Subcutaneous abdominal adipose tissue (tissue), 5 donors: ENCODE data around the gene RAD9B.
A peak's percentile ranks its signal among the peaks of the same experiment; 100 is the strongest.
"Not testable (repeated sequence)": the region's sequence is repeated elsewhere in the genome, so short reads cannot be mapped to it uniquely, and the experiment has no call there.

Experiments used
- H3K27ac ChIP-seq: one replicate; pipeline ENCODE4 v1.7.0; 2013; ENCODE audit warnings: low read depth, mild to moderate bottlenecking, inconsistent platforms, low read length, moderate library complexity
- H3K27me3 ChIP-seq, 5 donors: one replicate each; pipeline ENCODE4 v1.7.0; 2013; ENCODE audit warnings: low read length in 5 of 5, inconsistent platforms in 1 of 5; ENCODE audit not compliant: control insufficient read depth in 5 of 5, insufficient read depth in 4 of 5
- H3K36me3 ChIP-seq, 5 donors: one replicate each; pipeline ENCODE4 v1.7.0; 2013; ENCODE audit warnings: low read length in 5 of 5; ENCODE audit not compliant: control insufficient read depth in 5 of 5, insufficient read depth in 5 of 5
- H3K4me1 ChIP-seq, 5 donors: one replicate each; pipeline ENCODE4 v1.7.0; 2013; ENCODE audit warnings: low read length in 5 of 5, mild to moderate bottlenecking in 3 of 5, moderate library complexity in 1 of 5; ENCODE audit not compliant: control insufficient read depth in 5 of 5, insufficient read depth in 5 of 5
- H3K4me3 ChIP-seq, 5 donors: one replicate each; pipeline ENCODE4 v1.7.0; 2013; ENCODE audit warnings: low read length in 5 of 5, low read depth in 1 of 5
- H3K9ac ChIP-seq, 5 donors: one replicate each; pipeline ENCODE4 v1.7.0; 2013; ENCODE audit warnings: low read length in 5 of 5, mild to moderate bottlenecking in 4 of 5, moderate library complexity in 3 of 5
- H3K9me3 ChIP-seq, 5 donors: one replicate each; pipeline ENCODE4 v1.7.0; 2013; ENCODE audit warnings: low read length in 5 of 5; ENCODE audit not compliant: control insufficient read depth in 5 of 5
- donor health status: healthy.
- donor health status: healthy.
- donor health status: healthy.
- donor health status: healthy.
- donor health status: healthy.

RAD9B gene

GRCh38 chr12:110520876-110521712, 19.0 kb downstream of the RAD9B start:
- H3K27me3 ChIP-seq, H3K9me3 ChIP-seq, H3K4me3 ChIP-seq, H3K9ac ChIP-seq, H3K4me1 ChIP-seq, H3K36me3 ChIP-seq, H3K27ac ChIP-seq: not testable (repeated sequence)

- Histone ChIP-seq H3K36me3 (peaks cover 2 to 21% (median 7%) of the 10 kb centered on the region in 5 donors), H3K9ac (no peak overlapping the region), H3K4me1 (peaks cover 0 to 7% (median 0%) of the 10 kb centered on the region in 5 donors), H3K4me3 (no peak overlapping the region), H3K27ac (no peak overlapping the region), H3K9me3 (no peaks in the 10 kb centered on the region), H3K27me3 (no peaks in the 10 kb centered on the region)
These were observed 26.2 kb downstream of the RAD9B start for GRCh38 chr12:110528277-110528839.

GRCh38 chr12:110530511-110530910, 28.4 kb downstream of the RAD9B start:
- no peak overlapping the region for H3K27ac ChIP-seq
- H3K4me1 ChIP-seq = peaks cover 0 to 7% (median 0%) of the 10 kb centered on the region in 5 donors
- H3K36me3 ChIP-seq = peaks cover 2 to 29% (median 14%) of the 10 kb centered on the region in 5 donors
- H3K9me3 ChIP-seq = no peaks in the 10 kb centered on the region
- no peaks in the 10 kb centered on the region for H3K27me3 ChIP-seq
- H3K4me3 ChIP-seq = no peak overlapping the region
- H3K9ac ChIP-seq = no peak overlapping the region

DNA sequence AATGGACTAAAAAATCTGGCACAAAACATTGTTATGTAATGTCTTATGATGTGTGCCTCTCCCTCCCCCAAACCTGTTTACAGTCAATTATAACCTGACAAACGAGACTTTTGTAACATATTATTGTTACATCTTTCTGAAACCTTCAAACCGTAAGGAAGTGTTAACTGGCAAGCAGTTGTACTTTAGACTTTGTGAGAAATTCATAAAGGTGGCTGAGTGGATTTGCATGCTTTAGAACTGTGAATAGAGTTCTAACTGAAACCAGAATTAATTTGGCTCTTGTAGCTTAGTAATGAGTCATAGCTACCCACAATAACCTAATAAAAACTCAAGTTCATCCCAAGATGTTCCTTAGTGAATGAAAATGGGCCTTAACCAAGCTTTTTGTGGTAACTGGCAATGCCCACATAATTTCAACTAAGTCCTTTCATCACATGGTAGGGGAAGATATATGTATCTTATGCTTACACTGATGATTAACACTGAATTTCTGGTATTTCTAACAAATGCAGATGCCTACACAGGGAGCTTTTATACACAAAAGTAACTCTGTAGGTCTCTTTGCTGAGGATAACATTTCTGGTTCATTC, 29.7 kb downstream of the RAD9B start:
- H3K4me3 ChIP-seq = no peak overlapping the region
- no peaks in the 10 kb centered on the region for H3K9me3 ChIP-seq
- peaks cover 0 to 7% (median 0%) of the 10 kb centered on the region in 5 donors for H3K4me1 ChIP-seq
- no peaks in the 10 kb centered on the region for H3K27me3 ChIP-seq
- H3K27ac ChIP-seq = no peak overlapping the region
- peaks cover 11 to 41% (median 23%) of the 10 kb centered on the region in 5 donors for H3K36me3 ChIP-seq
- H3K9ac ChIP-seq = no peak overlapping the region

- Histone ChIP-seq H3K27ac (no peak overlapping the region), H3K27me3 (no peaks in the 10 kb centered on the region), H3K36me3 (peaks cover 17 to 49% (median 23%) of the 10 kb centered on the region in 5 donors), H3K4me3 (no peak overlapping the region), H3K9ac (no peak overlapping the region), H3K9me3 (no peaks in the 10 kb centered on the region), H3K4me1 (peaks cover 0 to 12% (median 3%) of the 10 kb centered on the region in 5 donors)
These were observed 30.5 kb downstream of the RAD9B start for GRCh38 chr12:110532644-110533043.

DNA sequence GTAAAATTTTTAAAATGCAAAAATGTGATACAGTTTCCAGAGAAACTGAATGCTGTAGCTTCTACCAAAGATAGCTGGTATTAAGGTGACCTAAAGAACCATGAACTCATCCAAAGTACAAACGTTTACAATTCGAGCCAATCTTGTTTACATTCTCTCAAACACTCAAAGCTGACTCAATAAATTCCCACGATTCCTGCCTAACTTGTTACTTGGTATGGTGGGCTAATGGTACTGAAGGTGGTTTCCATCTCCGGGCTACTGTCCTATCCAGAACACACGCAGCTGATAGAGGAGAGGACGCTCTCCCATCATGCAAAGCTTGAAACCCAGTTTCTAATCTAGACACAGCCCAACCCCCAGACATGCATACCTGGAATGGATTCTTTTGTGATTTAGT, 31.5 kb downstream of the RAD9B start:
- Histone ChIP-seq H3K4me1 (peaks cover 0 to 20% (median 11%) of the 10 kb centered on the region in 5 donors), H3K27ac (no peak overlapping the region), H3K9ac (no peak overlapping the region), H3K4me3 (no peak overlapping the region), H3K27me3 (no peaks in the 10 kb centered on the region), H3K36me3 (peaks cover 23 to 59% (median 30%) of the 10 kb centered on the region in 5 donors), H3K9me3 (no peaks in the 10 kb centered on the region)

- H3K4me1 ChIP-seq = peaks cover 0 to 20% (median 11%) of the 10 kb centered on the region in 5 donors
- H3K4me3 ChIP-seq = no peak overlapping the region
- no peaks in the 10 kb centered on the region for H3K9me3 ChIP-seq
- no peak overlapping the region for H3K9ac ChIP-seq
- no peak overlapping the region for H3K27ac ChIP-seq
- H3K27me3 ChIP-seq = no peaks in the 10 kb centered on the region
- peaks cover 23 to 65% (median 34%) of the 10 kb centered on the region in 5 donors for H3K36me3 ChIP-seq
These were observed 32.7 kb downstream of the RAD9B start for GRCh38 chr12:110534811-110535210.

DNA sequence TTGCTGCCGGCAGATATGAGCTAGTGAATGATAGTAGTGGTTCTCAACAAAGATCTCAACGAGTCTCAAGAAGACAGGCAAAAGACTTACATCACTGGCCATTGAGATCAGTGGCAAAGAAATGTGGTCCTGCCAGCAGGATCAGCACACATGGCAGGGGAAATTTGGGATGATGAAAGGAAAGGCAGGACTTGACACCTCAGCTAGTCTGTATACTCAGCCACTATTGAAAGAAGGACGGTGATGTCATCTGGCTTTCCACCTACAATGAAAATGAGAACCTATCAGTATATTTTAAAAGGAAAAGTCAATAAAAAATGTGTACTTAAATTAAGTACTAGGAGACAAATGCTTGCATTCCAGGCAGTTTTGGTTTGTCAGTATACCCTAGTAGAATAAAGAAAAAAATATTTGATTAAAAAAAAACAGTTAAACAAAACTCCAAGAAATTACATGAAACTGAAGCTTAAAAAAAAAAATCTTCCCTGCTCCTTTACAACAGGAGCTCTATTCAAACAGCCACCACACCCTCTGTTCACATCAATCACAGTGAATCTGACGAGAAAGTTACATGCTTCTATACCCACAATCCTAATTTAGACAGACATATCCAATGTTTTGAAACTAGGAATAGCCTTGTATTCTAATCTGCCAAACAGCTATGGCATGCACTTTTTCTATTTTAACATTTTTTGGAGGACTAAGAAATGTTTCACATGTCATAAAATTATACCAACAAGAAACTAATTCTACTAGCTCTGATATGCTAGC, 34.9 kb downstream of the RAD9B start:
- Histone ChIP-seq H3K36me3 (peaks cover 17 to 59% (median 32%) of the 10 kb centered on the region in 5 donors), H3K9me3 (no peaks in the 10 kb centered on the region), H3K4me1 (peaks cover 0 to 15% (median 11%) of the 10 kb centered on the region in 5 donors), H3K27ac (peak overlapping the region; percentile 50), H3K4me3 (no peak overlapping the region), H3K27me3 (no peaks in the 10 kb centered on the region), H3K9ac (peak overlapping the region in 1 of 5 donors; percentile 2)

DNA sequence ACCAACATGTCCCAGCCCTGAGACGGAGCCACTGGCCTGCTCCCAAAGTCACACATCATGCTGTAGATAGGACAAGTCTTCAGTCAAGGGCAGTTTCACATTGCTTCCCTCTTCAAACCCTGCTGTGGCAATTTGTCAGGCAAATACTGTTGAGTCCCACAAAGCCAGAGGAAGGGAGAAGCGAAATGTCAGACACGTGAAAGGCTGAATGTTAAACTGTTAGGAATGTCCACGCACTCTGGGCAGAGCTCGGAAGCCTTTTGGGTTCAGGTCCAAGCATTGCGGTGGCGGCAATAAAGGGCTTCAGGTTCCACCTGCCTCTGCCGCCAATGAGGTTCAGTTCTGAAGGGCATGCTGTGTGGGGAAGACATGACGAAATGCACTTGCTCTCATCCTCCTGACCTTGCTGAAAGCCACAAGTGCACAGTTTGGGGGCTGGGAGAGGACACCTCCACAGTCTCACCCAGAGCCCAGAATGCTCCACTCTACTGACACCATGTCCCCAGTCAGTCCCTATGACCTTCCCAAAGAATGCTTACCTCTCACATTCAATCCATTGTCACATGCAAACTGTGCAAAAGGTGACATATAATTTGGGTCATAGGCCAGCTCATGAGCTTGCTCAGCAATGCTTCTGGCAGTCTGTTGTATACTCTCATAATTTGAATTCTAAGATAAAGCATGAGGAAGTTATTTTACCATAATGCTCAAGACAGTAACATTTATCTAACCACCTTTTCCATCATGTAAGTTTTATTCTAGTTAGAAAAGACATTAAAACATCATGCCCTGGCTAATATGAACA, 35.7 kb downstream of the RAD9B start:
- Histone ChIP-seq H3K36me3 (peaks cover 12 to 51% (median 30%) of the 10 kb centered on the region in 5 donors), H3K27me3 (no peaks in the 10 kb centered on the region), H3K4me3 (no peak overlapping the region), H3K27ac (peak overlapping the region; percentile 50), H3K4me1 (peaks cover 1 to 22% (median 17%) of the 10 kb centered on the region in 5 donors), H3K9ac (peak overlapping the region in 1 of 5 donors; percentile 2), H3K9me3 (no peaks in the 10 kb centered on the region)
